Heart right ventricle (tissue), 16 donors: ENCODE results near the gene CRLF2. TPM values are rescaled to one million over a fixed set of nuclear protein-coding genes. Genes with fewer than 3 reads are reported as not detected.

Source experiments
- ATAC-seq, 8 donors: fragments of 200-7000 bp; cut with Tn5 transposase; one replicate each; pipeline ENCODE4 v1.9.1; 2020; ENCODE audit warnings: mild to moderate bottlenecking in 8 of 8, moderate library complexity in 8 of 8, moderate number of reproducible peaks in 1 of 8
- DNase-seq, 2 donors: peaks; one replicate each; pipeline ENCODE4 v3.0.0-alpha.2; 2020
- H3K27ac ChIP-seq, 10 donors: fragments of 200-600 bp; sonication (generic) in 2 of 10; one replicate each; pipeline versions ENCODE4 v1.5.0 to v1.8.0; 2020 to 2022; ENCODE audit warnings: mild to moderate bottlenecking in 3 of 10
- H3K27me3 ChIP-seq, 7 donors: fragments of 200-600 bp; one replicate each; pipeline ENCODE4 v1.8.0; 2021 to 2022; ENCODE audit warnings: mild to moderate bottlenecking in 2 of 7
- H3K36me3 ChIP-seq, 9 donors: fragments of 200-600 bp; sonication (generic) in 1 of 9; one replicate each; pipeline versions ENCODE4 v1.5.0 to v1.8.0; 2020 to 2022; ENCODE audit warnings: mild to moderate bottlenecking in 2 of 9
- H3K4me1 ChIP-seq, 9 donors: fragments of 200-600 bp; sonication (generic) in 1 of 9; one replicate each; pipeline versions ENCODE4 v1.5.0 to v1.8.0; 2020 to 2022; ENCODE audit warnings: mild to moderate bottlenecking in 4 of 9
- H3K4me3 ChIP-seq, 10 donors: fragments of 200-600 bp; sonication (generic) in 2 of 10; one replicate each; pipeline versions ENCODE4 v1.5.0 to v1.8.0; 2020 to 2022; ENCODE audit warnings: mild to moderate bottlenecking in 7 of 10, moderate library complexity in 2 of 10
- H3K9me3 ChIP-seq, 11 donors: fragments of 200-600 bp in 10 of 11; sonication (generic) in 2 of 11; one replicate each; pipeline versions ENCODE4 v1.5.0 to v1.8.0; 2013 to 2022; ENCODE audit warnings: mild to moderate bottlenecking in 2 of 11, control low read depth in 1 of 11, moderate library complexity in 1 of 11
- CTCF ChIP-seq, 9 donors: fragments of 200-600 bp; sonication (generic) in 2 of 9; IDR thresholded peaks; one replicate each; pipeline versions ENCODE4 v1.5.0 to v1.8.0; 2021 to 2022; ENCODE audit warnings: antibody characterized with exemption in 9 of 9, mild to moderate bottlenecking in 5 of 9, moderate library complexity in 1 of 9
- WGBS, 2 donors: extraction: QIAGEN DNeasy Blood & Tissue Kit; methylation state at CpG; one replicate each; pipeline ENCODE4 v1.1.7; 2013; ENCODE audit warnings: inconsistent platforms in 1 of 2; 5-methylcytosine and 5-hydroxymethylcytosine counted together
- intact Hi-C, 10 donors: fragments of 100-400 bp; cut with DNase I; formaldehyde crosslinking; loops; one replicate each; pipeline versions ENCODE4 v1.11.1 to v1.14.2; 2022
- polyA plus RNA-seq, 2 donors: library from polyadenylated mRNA; stranded (reverse); fragments of 200-250 nt; gene quantifications; one replicate each; pipeline ENCODE4 v1.2.3, GENCODE V29; 2013
- total RNA-seq, 10 donors: library from RNA; stranded (reverse); fragmentation: NEBNext Ultra II Directional in 3 of 10; extraction: Animal tissue kit (Norgen Biotek cat#: 25700) in 3 of 10; gene quantifications; one replicate each; pipeline versions ENCODE4 v1.2.1 to v1.2.4, GENCODE V29; 2021 to 2023
- donor health status: Arrhythmogenic right ventricular cardiomyopathy.
- donor health status: ischemic (EF 13 %, LVEDD 7.1; RV severe dilation, severe dysfunction).
- donor health status: healthy with polysubstance abuse.
- donor health status: DM: no; HTN: yes; CAD: no.
- donor health status: DM: no; HTN: no; CAD: no.
- donor health status: ischemic (EF 25% LVEDD 6.9; RV normal size, moderate dysfunction).
- donor health status: ischemic (EF 25% LVEDD 5.7; RV mildly dilated, moderate dysfunction).
- donor health status: healthy.
- donor health status: DM: yes; HTN: yes; CAD: no.
- donor health status: Ischemic cardiomyopathy.
- donor health status: ischemic (EF 35%, LVEDD 5.7; RV mildly dilated, moderate dysfunction).
- donor health status: nonischemic (EF 11% LVEDD 7.7; RV severe dilation, severe dysfunction).
- donor health status: DM: yes; HTN: yes; CAD: no.
- donor health status: PGD.
- donor health status: ischemic (EF 29% LVEDD 5.4; RV normal size, mild dysfunction).
- donor health status: nonischemic (EF 23%, LVEDD 6.1; RV moderate dilation, normal function).

The CRLF2 gene
- total and polyA plus RNA-seq, 12 donors = 0.07 to 0.51 (median 0.36) TPM; not detected in 7

- WGBS, 2 donors = 88 to 89% methylated on average over 11 of the region's 11 CpGs
These were observed 1.5 kb upstream of the CRLF2 start for GRCh38 chrX:1213971-1214370.

GRCh38 chrX:1210844-1211243 lies 1.6 kb downstream of the CRLF2 start:
- no peak for TF ChIP-seq CTCF (IDR thresholded peaks at IDR 0.05)
- DNase-seq (no peak), ATAC-seq (no peak)
- Histone ChIP-seq H3K27ac (no peak overlapping the region), H3K9me3 (no peaks in the 10 kb centered on the region), H3K27me3 (peaks cover 0 to 19% (median 0%) of the 10 kb centered on the region in 7 donors), H3K4me3 (no peak overlapping the region), H3K36me3 (no peaks in the 10 kb centered on the region), H3K4me1 (peaks cover 0 to 15% (median 1%) of the 10 kb centered on the region in 9 donors)
- intact Hi-C loops = no loop called here
- WGBS, 2 donors = 83 to 92% methylated on average over 1 of the region's 1 CpG

More at GRCh38 chrX:1213971-1214370, 1.5 kb upstream of the CRLF2 start:
- DNase-seq (no peak), ATAC-seq (no peak)
- Histone ChIP-seq H3K36me3 (no peaks in the 10 kb centered on the region), H3K9me3 (no peaks in the 10 kb centered on the region), H3K4me1 (peaks cover 0 to 7% (median 0%) of the 10 kb centered on the region in 9 donors), H3K27ac (no peak overlapping the region), H3K4me3 (no peak overlapping the region), H3K27me3 (peaks cover 0 to 13% (median 0%) of the 10 kb centered on the region in 7 donors)
- no peak for TF ChIP-seq CTCF (IDR thresholded peaks at IDR 0.05)
- intact Hi-C loops = no loop called here

DNA sequence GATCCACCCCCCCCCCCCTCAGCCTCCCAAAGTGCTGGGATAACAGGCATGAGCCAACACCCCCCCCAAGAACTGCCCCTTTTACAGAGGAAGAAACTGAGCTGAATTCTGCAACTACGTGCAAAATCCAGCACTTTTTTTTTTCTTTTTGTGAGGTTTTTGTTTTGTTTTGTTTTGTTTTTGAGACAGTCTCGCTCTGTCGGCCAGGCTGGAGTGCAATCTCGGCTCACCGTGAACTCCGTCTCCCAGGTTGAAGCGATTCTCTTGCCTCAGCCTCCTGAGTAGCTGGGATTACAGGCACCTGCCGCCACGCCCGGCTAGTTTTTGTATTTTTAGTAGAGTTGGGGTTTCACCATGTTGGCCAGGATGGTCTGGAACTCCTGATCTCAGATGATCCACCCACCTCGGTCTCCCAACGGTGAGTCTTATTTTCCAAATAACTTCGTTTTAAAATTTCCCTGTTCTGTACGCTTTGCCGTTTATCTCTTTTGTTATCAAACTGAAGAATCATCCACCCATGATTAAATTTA lies 4.9 kb downstream of the CRLF2 start:
- Histone ChIP-seq H3K4me3 (no peak overlapping the region), H3K27ac (no peak overlapping the region), H3K9me3 (no peaks in the 10 kb centered on the region), H3K4me1 (peaks cover 0 to 19% (median 12%) of the 10 kb centered on the region in 9 donors), H3K36me3 (no peaks in the 10 kb centered on the region), H3K27me3 (peaks cover 0 to 6% (median 0%) of the 10 kb centered on the region in 7 donors)
- WGBS, 2 donors = 58 to 68% methylated on average over 15 of the region's 15 CpGs
- no peak for TF ChIP-seq CTCF (IDR thresholded peaks at IDR 0.05)
- DNase-seq (no peak), ATAC-seq (no peak)
- intact Hi-C loops = loop anchor here in 1 of 10 donors (5.0 kb wide), 1 partner anchor 40 kb away; no protein-coding TSS in a partner anchor

DNA sequence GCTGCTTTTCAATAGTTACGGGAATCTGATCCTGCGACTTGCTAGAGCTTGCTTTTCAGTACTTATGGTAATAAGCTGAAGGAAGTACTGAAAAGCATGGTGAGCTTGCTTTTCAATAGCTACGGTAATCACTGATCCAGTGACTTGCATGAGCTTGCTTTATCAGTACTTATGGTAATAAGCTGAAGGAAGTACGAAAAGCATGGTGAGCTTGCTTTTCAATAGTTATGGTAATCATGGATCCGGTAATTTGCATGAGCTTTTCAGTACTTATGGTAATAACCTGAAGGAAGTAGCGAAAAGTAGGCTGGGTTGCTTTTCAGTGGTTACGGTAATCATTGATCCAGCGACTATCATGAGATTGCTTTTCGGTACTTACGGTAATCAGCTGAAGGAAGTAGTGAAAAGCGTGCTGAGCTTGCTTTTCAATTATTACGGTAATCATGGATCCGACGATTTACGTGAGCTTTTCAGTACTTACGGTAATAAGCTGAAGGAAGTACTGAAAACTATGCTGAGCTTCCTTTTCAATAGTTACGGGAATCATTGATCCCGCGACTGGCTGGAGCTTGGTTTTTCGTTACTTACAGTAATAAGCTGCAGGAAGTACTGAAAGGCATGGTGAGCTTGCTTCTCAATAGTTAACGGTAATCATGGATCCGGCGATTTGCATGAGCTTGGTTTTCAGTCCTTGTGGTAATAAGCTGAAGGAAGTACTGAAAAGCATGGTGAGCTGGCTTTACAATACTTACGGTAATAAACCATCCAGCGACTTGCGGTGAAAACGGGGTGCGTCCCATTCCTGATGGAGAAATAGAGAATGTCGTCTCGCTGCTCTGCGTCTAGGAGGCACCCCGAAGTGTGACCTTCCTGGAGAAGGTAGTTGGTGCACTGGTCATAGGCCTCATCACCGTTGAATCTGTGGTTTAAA lies 6.5 kb downstream of the CRLF2 start:
- Histone ChIP-seq H3K27me3 (peaks cover 0 to 6% (median 0%) of the 10 kb centered on the region in 7 donors), H3K4me1 (peaks cover 0 to 19% (median 12%) of the 10 kb centered on the region in 9 donors), H3K4me3 (peak overlapping the region in 9 of 10 donors; percentile 5 to 56 (median 47)), H3K9me3 (no peaks in the 10 kb centered on the region), H3K36me3 (no peaks in the 10 kb centered on the region), H3K27ac (peak overlapping the region in 1 of 10 donors; percentile 56)
- ATAC-seq = peak in 7 of 8 donors; percentile 55 to 89 (median 79)
- WGBS, 2 donors = 1 to 2% methylated on average over 33 of the region's 33 CpGs
- intact Hi-C loops = loop anchor here in 1 of 10 donors (5.0 kb wide), 1 partner anchor 41 kb away; no protein-coding TSS in a partner anchor
- DNase-seq = peak in 1 of 2 donors; percentile 37
- TF ChIP-seq CTCF (IDR thresholded peaks at IDR 0.05) = no peak
